K562 (cell line): ENCODE data around the gene SOSTDC1. TPM values are rescaled to one million over a fixed set of nuclear protein-coding genes. Genes with fewer than 3 reads are reported as not detected.

Source experiments
- ARHGAP35 ChIP-seq: fragments of 450-650 bp; IDR thresholded peaks from 2 replicates; pipeline ENCODE4 v1.6.1; 2018; ENCODE audit not compliant: partially characterized antibody
- BRCA1 ChIP-seq, 2 experiments: fragments of 450-650 bp in 1 of 2; sonication (generic) in 1 of 2; formaldehyde crosslinking in 1 of 2; IDR thresholded peaks; 2 replicates each; pipeline versions ENCODE4 v1.5.0 to v1.6.1; 2017 to 2020; ENCODE audit warnings: mild to moderate bottlenecking in 1 of 2, missing genetic modification reagents in 1 of 2
- BRF1 ChIP-seq: IDR thresholded peaks from 3 replicates; pipeline ENCODE4 v1.6.1; 2011; ENCODE audit warnings: borderline replicate concordance, mild to moderate bottlenecking; ENCODE audit not compliant: insufficient read length; ENCODE audit errors: extremely low read depth
- CCAR2 ChIP-seq: fragments of 200-400 bp; formaldehyde crosslinking; IDR thresholded peaks from 2 replicates; pipeline ENCODE4 v1.6.1; 2017; ENCODE audit warnings: mild to moderate bottlenecking, low read depth, low read length
- CXXC5 ChIP-seq: fragments of 250-450 bp; sonication (Bioruptor Pico); IDR thresholded peaks from 2 replicates; pipeline ENCODE4 v1.8.0; 2022; ENCODE audit warnings: inconsistent platforms, mild to moderate bottlenecking, moderate library complexity
- E2F5 ChIP-seq: sonication (generic); formaldehyde crosslinking; IDR thresholded peaks from 2 replicates; pipeline ENCODE4 v1.8.0; 2022; ENCODE audit warnings: mild to moderate bottlenecking, missing genetic modification reagents
- FOXJ2 ChIP-seq: fragments of 200-800 bp; sonication (Bioruptor generic); IDR thresholded peaks from 2 replicates; pipeline ENCODE4 v1.6.1; 2016; ENCODE audit warnings: missing genetic modification characterization, missing compliant biosample characterization
- HBP1 ChIP-seq: fragments of 450-650 bp; formaldehyde crosslinking; IDR thresholded peaks from 2 replicates; pipeline ENCODE4 v1.4.0; 2022; ENCODE audit warnings: missing genetic modification characterization
- KAT2B ChIP-seq: IDR thresholded peaks from one replicate; pipeline ENCODE4 v1.6.1; 2012; ENCODE audit warnings: low read depth, mild to moderate bottlenecking, control low read depth, inconsistent platforms, low read length, moderate library complexity
- NELFE ChIP-seq: IDR thresholded peaks from 2 replicates; pipeline ENCODE4 v1.6.1; 2011; ENCODE audit warnings: mild to moderate bottlenecking; ENCODE audit not compliant: insufficient read depth, insufficient read length
- PHB ChIP-seq: fragments of 250-450 bp; sonication (Bioruptor Pico); IDR thresholded peaks from 2 replicates; pipeline ENCODE4 v1.5.0; 2021
- PHB2 ChIP-seq: fragments of 450-650 bp; IDR thresholded peaks from 2 replicates; pipeline ENCODE4 v1.6.1; 2017; ENCODE audit warnings: low read depth
- POLR2AphosphoS2 ChIP-seq: IDR thresholded peaks from 2 replicates; pipeline ENCODE4 v1.6.1; 2012; ENCODE audit warnings: low read length, improper control_type of control experiment
- STAT5A ChIP-seq: IDR thresholded peaks from 2 replicates; pipeline ENCODE4 v1.6.1; 2012; ENCODE audit warnings: low read length, inconsistent platforms, borderline replicate concordance
- TAF7 ChIP-seq: fragments of 450-650 bp; IDR thresholded peaks from 2 replicates; pipeline ENCODE4 v1.6.1; 2016; ENCODE audit warnings: missing genetic modification characterization, missing compliant biosample characterization
- USF1 ChIP-seq: sonication (generic); formaldehyde crosslinking; IDR thresholded peaks from 2 replicates; pipeline ENCODE4 v1.9.0; 2022; ENCODE audit warnings: mild to moderate bottlenecking, missing genetic modification reagents
- ZKSCAN8 ChIP-seq: fragments of 200-800 bp; sonication (Bioruptor generic); IDR thresholded peaks from 2 replicates; pipeline ENCODE4 v1.6.1; 2016; ENCODE audit warnings: missing genetic modification characterization, missing compliant biosample characterization
- ZNF140 ChIP-seq: fragments of 250-450 bp; sonication (Bioruptor Pico); IDR thresholded peaks from 2 replicates; pipeline ENCODE4 v1.8.0; 2021; ENCODE audit warnings: moderate library complexity, mild to moderate bottlenecking, inconsistent platforms
- ZNF197 ChIP-seq: fragments of 200-800 bp; sonication (Bioruptor generic); IDR thresholded peaks from 2 replicates; pipeline ENCODE4 v1.6.1; 2016; ENCODE audit warnings: low read depth, missing genetic modification characterization, missing compliant biosample characterization
- ZNF707 ChIP-seq: fragments of 250-450 bp; sonication (Bioruptor Pico); conservative IDR thresholded peaks from 2 replicates; pipeline ENCODE4 v1.8.0; 2022; ENCODE audit warnings: inconsistent platforms, mild to moderate bottlenecking, moderate library complexity
- ZSCAN32 ChIP-seq: fragments of 450-650 bp; formaldehyde crosslinking; IDR thresholded peaks from 2 replicates; pipeline ENCODE4 v1.4.0; 2020; ENCODE audit warnings: mild to moderate bottlenecking, moderate library complexity
- polyA plus RNA-seq, 8 experiments: library from polyadenylated mRNA; depleted of rRNA in 4 of 8; stranded (reverse) in 5 of 8; unstranded in 3 of 8; fragments of >200 nt; fragmentation: Nextera tagmentation in 2 of 8; fragmentation: Illumina TruSeq in 1 of 8; extraction: Ambion mirVana in 2 of 8; extraction: Trizol in 1 of 8; gene quantifications; 2 replicates each; pipeline versions ENCODE4 v1.2.1 to v1.2.3, GENCODE V29; 2011 to 2014; ENCODE audit warnings: inconsistent platforms in 1 of 8, missing spikeins in 1 of 8
- total RNA-seq, 7 experiments: library from RNA; depleted of rRNA in 6 of 7; stranded (reverse); fragments of >200 nt in 6 of 7; fragmentation: Illumina TruSeq in 2 of 7; extraction: Trizol in 2 of 7; gene quantifications; 2 replicates each; pipeline versions ENCODE4 v1.2.1 to v1.2.3, GENCODE V29; 2011 to 2021; ENCODE audit warnings: low replicate concordance in 1 of 7
- TF ChIP-seq, protein P1 (sequence below): fragments of 450-650 bp; formaldehyde crosslinking; conservative IDR thresholded peaks from 2 replicates; pipeline ENCODE4 v1.4.0; 2022; ENCODE audit warnings: mild to moderate bottlenecking, missing genetic modification characterization
- TF ChIP-seq, protein P2 (sequence below): IDR thresholded peaks from 2 replicates; pipeline ENCODE4 v1.6.1; 2016; ENCODE audit warnings: missing genetic modification characterization, missing compliant biosample characterization

The SOSTDC1 gene
- total and polyA plus RNA-seq, 9 of the 15 experiments (the other 6 are each of a cell fraction or from before 2014, with no cell fraction given), result 8.3 to 48.6 (median 15.9) TPM

GRCh38 chr7:16420649-16421332 is 44.7 kb downstream of the SOSTDC1 start (continued):
- no peak for TF ChIP-seq HBP1 (CRISPR knock-in tag)
- TF ChIP-seq NELFE, result no peak
- TF ChIP-seq ZSCAN32 (CRISPR knock-in tag), result no peak; the same call in 1 of the 2 replicates
- TF ChIP-seq ARHGAP35, result peak; percentile 56
- no peak for TF ChIP-seq USF1 (CRISPR knock-in tag)
- TF ChIP-seq KAT2B, result no peak
- TF ChIP-seq CCAR2, result no peak
- 0 out of 2 replicates have a peak, but pooled peaks have one; percentile 2 for TF ChIP-seq ZKSCAN8 (CRISPR knock-in tag)
- TF ChIP-seq TAF7, result peak; percentile 84
- TF ChIP-seq POLR2AphosphoS2, result peak; percentile 68; the same call in 1 of the 2 replicates
- 0 out of 2 replicates have a peak, but pooled peaks have one; percentile 14 for TF ChIP-seq PHB2
- TF ChIP-seq FOXJ2 (tag), result peak; percentile 48; the same call in 1 of the 2 replicates
- TF ChIP-seq ZNF707 (CRISPR knock-in tag), result no peak
- no peak for TF ChIP-seq BRF1
- TF ChIP-seq, protein P1, sequence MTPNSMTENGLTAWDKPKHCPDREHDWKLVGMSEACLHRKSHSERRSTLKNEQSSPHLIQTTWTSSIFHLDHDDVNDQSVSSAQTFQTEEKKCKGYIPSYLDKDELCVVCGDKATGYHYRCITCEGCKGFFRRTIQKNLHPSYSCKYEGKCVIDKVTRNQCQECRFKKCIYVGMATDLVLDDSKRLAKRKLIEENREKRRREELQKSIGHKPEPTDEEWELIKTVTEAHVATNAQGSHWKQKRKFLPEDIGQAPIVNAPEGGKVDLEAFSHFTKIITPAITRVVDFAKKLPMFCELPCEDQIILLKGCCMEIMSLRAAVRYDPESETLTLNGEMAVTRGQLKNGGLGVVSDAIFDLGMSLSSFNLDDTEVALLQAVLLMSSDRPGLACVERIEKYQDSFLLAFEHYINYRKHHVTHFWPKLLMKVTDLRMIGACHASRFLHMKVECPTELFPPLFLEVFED, result peak; percentile 87; the same call in 1 of the 2 replicates
- no peak for TF ChIP-seq ZNF140 (CRISPR knock-in tag)
- TF ChIP-seq CXXC5, result peak; percentile 61
- peak; percentile 41; the same call in 1 of the 2 replicates for TF ChIP-seq STAT5A
- 0 out of 2 replicates have a peak, but pooled peaks have one; percentile 40 for TF ChIP-seq E2F5
- TF ChIP-seq, protein P2, sequence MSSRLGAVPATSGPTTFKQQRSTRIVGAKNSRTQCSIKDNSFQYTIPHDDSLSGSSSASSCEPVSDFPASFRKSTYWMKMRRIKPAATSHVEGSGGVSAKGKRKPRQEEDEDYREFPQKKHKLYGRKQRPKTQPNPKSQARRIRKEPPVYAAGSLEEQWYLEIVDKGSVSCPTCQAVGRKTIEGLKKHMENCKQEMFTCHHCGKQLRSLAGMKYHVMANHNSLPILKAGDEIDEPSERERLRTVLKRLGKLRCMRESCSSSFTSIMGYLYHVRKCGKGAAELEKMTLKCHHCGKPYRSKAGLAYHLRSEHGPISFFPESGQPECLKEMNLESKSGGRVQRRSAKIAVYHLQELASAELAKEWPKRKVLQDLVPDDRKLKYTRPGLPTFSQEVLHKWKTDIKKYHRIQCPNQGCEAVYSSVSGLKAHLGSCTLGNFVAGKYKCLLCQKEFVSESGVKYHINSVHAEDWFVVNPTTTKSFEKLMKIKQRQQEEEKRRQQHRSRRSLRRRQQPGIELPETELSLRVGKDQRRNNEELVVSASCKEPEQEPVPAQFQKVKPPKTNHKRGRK (tag), result no peak
- no peak for TF ChIP-seq BRCA1 (IDR thresholded peaks at IDR 0.05)
- no peak for TF ChIP-seq BRCA1 (CRISPR knock-in tag; IDR thresholded peaks at IDR 0.05)
- TF ChIP-seq ZNF197 (CRISPR knock-in tag), result no peak
- TF ChIP-seq PHB (CRISPR knock-in tag), result no peak
